ENCODE results near the gene NOC2L. TPM values are rescaled to one million over a fixed set of nuclear protein-coding genes. Genes with fewer than 3 reads are reported as not detected.

NOC2L gene
- total RNA-seq, 1 donor from 2014 or later, result 58.3 TPM

- DNase-seq (ENCODE audit: low read depth in 2 of 2), result no peak
Observed at GRCh38 chr1:975365-975764, 16.3 kb upstream of the NOC2L start.

- no peak for DNase-seq (ENCODE audit: low read depth in 2 of 2)
Observed at GRCh38 chr1:974687-975328, 15.8 kb upstream of the NOC2L start.

- DNase-seq (ENCODE audit: low read depth in 2 of 2), result no peak
Observed at GRCh38 chr1:974293-974640, 15.2 kb upstream of the NOC2L start.

GRCh38 chr1:973459-974292 is 14.6 kb upstream of the NOC2L start:
- DNase-seq (ENCODE audit: low read depth in 2 of 2), result no peak

- DNase-seq (ENCODE audit: low read depth in 2 of 2), result no peak
Observed at GRCh38 chr1:972726-973458, 13.8 kb upstream of the NOC2L start.

- no peak for DNase-seq (ENCODE audit: low read depth in 2 of 2)
Observed at GRCh38 chr1:971751-972506, 12.9 kb upstream of the NOC2L start.

- DNase-seq (ENCODE audit: low read depth in 2 of 2), result no peak
Observed at GRCh38 chr1:970973-971730, 12.1 kb upstream of the NOC2L start.

- no peak for DNase-seq (ENCODE audit: low read depth in 2 of 2)
Observed at GRCh38 chr1:970242-970972, 11.4 kb upstream of the NOC2L start.

GRCh38 chr1:969260-969855 is 10.3 kb upstream of the NOC2L start:
- DNase-seq (ENCODE audit: low read depth in 2 of 2), result no peak

GRCh38 chr1:967466-968343 is 8.6 kb upstream of the NOC2L start:
- DNase-seq (ENCODE audit: low read depth in 2 of 2), result no peak

- peak; percentile 51 to 54 for DNase-seq (ENCODE audit: low read depth in 2 of 2)
Observed at GRCh38 chr1:966704-967300, 7.7 kb upstream of the NOC2L start.

- peak in 1 of 2 donors; percentile 56 for DNase-seq (ENCODE audit: low read depth in 2 of 2)
Observed at GRCh38 chr1:966135-966703, 7.2 kb upstream of the NOC2L start, which contains the start of gene PLEKHN1. Gene PLEKHN1, plus strand, starts transcription at chr1:966482. Its CDS starts 50 bp downstream, at chr1:966532.

GRCh38 chr1:965526-966134 is 6.6 kb upstream of the NOC2L start:
- DNase-seq (ENCODE audit: low read depth in 2 of 2), result no peak

- no peak for DNase-seq (ENCODE audit: low read depth in 2 of 2)
Observed at GRCh38 chr1:964691-965525, 5.9 kb upstream of the NOC2L start.

GRCh38 chr1:963746-964525 is 4.9 kb upstream of the NOC2L start:
- no peak for DNase-seq (ENCODE audit: low read depth in 2 of 2)

GRCh38 chr1:963301-963651 is 4.2 kb upstream of the NOC2L start:
- DNase-seq (ENCODE audit: low read depth in 2 of 2), result no peak

Measured in lung microvascular endothelial cell (primary cell).